Measurements from ENCODE around the gene DOK6.

DNA sequence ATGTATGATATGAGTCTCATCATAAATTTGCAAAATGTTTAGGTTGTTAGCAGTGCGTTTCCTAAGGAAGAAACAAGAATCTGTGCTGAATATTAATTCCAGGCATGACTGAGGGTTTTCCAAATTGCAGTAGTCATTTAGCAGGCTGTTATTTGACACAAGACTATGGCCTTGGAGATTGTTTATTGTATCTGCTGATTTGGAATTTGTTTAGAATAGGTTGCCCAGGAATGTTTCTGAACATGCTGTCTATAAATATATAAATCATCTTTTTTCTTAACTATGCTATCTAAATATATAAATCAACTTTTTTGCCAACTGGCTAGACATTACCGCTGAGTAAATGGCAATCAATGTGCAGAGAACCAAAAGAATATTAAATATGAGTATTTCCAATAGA is 90.9 kb downstream of the DOK6 start:
- no peak for TF ChIP-seq SIN3A (IDR thresholded peaks at IDR 0.05; ENCODE audit: borderline replicate concordance in 2 of 2, control insufficient read depth in 1 of 2, low read depth in 2 of 2, low read length in 2 of 2)
- TF ChIP-seq, protein P1, sequence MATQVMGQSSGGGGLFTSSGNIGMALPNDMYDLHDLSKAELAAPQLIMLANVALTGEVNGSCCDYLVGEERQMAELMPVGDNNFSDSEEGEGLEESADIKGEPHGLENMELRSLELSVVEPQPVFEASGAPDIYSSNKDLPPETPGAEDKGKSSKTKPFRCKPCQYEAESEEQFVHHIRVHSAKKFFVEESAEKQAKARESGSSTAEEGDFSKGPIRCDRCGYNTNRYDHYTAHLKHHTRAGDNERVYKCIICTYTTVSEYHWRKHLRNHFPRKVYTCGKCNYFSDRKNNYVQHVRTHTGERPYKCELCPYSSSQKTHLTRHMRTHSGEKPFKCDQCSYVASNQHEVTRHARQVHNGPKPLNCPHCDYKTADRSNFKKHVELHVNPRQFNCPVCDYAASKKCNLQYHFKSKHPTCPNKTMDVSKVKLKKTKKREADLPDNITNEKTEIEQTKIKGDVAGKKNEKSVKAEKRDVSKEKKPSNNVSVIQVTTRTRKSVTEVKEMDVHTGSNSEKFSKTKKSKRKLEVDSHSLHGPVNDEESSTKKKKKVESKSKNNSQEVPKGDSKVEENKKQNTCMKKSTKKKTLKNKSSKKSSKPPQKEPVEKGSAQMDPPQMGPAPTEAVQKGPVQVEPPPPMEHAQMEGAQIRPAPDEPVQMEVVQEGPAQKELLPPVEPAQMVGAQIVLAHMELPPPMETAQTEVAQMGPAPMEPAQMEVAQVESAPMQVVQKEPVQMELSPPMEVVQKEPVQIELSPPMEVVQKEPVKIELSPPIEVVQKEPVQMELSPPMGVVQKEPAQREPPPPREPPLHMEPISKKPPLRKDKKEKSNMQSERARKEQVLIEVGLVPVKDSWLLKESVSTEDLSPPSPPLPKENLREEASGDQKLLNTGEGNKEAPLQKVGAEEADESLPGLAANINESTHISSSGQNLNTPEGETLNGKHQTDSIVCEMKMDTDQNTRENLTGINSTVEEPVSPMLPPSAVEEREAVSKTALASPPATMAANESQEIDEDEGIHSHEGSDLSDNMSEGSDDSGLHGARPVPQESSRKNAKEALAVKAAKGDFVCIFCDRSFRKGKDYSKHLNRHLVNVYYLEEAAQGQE (IDR thresholded peaks at IDR 0.05; ENCODE audit: borderline replicate concordance) = no peak
- TF ChIP-seq, protein P1 (CRISPR knock-in tag; IDR thresholded peaks at IDR 0.05; ENCODE audit: low read depth) = no peak
- no peak for TF ChIP-seq POLR2A (conservative IDR thresholded peaks at IDR 0.05)
- no peak for TF ChIP-seq POU5F1 (IDR thresholded peaks at IDR 0.05; ENCODE audit: borderline replicate concordance, low read depth, low read length, partially characterized antibody)
- TF ChIP-seq, protein P2, sequence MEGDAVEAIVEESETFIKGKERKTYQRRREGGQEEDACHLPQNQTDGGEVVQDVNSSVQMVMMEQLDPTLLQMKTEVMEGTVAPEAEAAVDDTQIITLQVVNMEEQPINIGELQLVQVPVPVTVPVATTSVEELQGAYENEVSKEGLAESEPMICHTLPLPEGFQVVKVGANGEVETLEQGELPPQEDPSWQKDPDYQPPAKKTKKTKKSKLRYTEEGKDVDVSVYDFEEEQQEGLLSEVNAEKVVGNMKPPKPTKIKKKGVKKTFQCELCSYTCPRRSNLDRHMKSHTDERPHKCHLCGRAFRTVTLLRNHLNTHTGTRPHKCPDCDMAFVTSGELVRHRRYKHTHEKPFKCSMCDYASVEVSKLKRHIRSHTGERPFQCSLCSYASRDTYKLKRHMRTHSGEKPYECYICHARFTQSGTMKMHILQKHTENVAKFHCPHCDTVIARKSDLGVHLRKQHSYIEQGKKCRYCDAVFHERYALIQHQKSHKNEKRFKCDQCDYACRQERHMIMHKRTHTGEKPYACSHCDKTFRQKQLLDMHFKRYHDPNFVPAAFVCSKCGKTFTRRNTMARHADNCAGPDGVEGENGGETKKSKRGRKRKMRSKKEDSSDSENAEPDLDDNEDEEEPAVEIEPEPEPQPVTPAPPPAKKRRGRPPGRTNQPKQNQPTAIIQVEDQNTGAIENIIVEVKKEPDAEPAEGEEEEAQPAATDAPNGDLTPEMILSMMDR (IDR thresholded peaks at IDR 0.05 in 2 of 3, conservative IDR thresholded peaks at IDR 0.05 in 1 of 3; ENCODE audit: insufficient read depth in 2 of 3, low read depth in 1 of 3, low read length in 3 of 3) = no peak
- TF ChIP-seq HNRNPH1 (optimal IDR thresholded peaks at IDR 0.05; ENCODE audit: low read depth, low read length) = no peak
- TF ChIP-seq XRCC4 (IDR thresholded peaks at IDR 0.05; ENCODE audit: extremely low read depth, insufficient read depth, insufficient read length) = no peak
- no peak for TF ChIP-seq L3MBTL2 (IDR thresholded peaks at IDR 0.05)
- TF ChIP-seq GABPA (tag; conservative IDR thresholded peaks at IDR 0.05; ENCODE audit: low read depth) = no peak
- no peak for TF ChIP-seq POLR2AphosphoS5 (IDR thresholded peaks at IDR 0.05; ENCODE audit: control insufficient read depth, insufficient read depth, low read depth, low read length)
- TF ChIP-seq KAT8 (IDR thresholded peaks at IDR 0.05; ENCODE audit: low read depth) = no peak
